GM19452 (cell line): ENCODE data around the gene CCDC50.

Experiments used
- ATAC-seq: cut with Tn5 transposase; IDR thresholded peaks from one replicate; pipeline ENCODE4 v1.9.1; 2021; ENCODE audit not compliant: unreplicated experiment

The CCDC50 gene

GRCh38 chr3:191345334-191345733 lies 16.1 kb downstream of the CCDC50 start:
- no peak for ATAC-seq

DNA sequence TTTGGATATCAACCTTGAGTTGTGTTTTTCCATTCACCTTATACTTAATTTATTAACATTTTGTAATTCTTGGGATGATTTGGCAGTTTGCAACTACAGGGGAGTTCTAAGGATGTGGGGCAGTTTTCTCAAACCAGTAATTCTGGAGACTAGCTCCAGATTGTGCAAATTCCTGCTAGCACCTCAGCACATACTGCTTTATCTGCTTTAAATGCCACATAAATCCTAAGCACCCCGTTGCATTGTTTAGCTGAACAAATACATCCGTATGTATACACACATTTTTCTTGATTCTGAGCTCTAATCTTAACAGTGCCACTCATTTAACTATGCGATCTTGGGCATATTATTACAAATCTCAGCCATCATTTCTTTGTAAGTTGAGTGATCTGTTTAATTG lies 18.0 kb downstream of the CCDC50 start:
- ATAC-seq, result no peak

GRCh38 chr3:191348098-191348497 lies 18.9 kb downstream of the CCDC50 start:
- no peak for ATAC-seq

- ATAC-seq, result no peak
These were observed 21.3 kb downstream of the CCDC50 start for GRCh38 chr3:191350396-191351090.

- no peak for ATAC-seq
These were observed 22.8 kb downstream of the CCDC50 start for GRCh38 chr3:191352014-191352413.

DNA sequence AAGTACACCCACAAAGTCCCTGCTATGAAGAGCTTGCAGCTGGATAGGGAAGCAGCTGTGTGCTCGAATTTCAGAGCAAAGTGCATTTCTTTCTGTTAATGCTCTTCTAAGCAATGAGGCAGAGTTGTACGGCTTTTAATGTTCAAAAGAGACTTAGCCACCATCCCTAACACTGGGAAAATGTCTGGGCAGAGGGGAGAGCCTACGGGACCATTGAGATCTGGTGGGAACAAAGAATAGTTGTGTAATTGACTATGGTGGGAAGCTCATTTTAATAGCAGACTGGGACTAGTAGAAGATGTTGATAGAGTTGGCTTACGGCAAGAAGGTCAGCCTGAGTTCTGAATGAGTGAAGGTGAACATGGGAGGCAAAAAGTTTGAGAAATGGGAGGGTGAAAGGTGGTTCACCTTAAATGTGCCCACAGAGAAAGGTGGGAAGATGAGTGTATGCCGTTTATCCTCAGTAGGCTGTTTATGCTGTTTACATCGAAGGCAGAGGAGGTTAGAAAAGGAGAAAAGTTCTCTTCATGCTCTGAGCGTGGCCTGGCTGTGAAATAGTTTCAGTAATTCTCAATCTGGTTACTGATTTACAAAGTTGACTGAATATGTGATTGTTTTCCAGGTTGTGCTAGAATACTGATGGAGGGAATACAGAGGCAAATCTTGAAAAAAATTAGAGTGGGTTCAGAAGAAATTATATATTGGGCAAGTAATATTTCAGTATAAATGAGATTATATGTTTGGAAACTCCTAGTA lies 24.0 kb downstream of the CCDC50 start:
- peak; percentile 54 for ATAC-seq

DNA sequence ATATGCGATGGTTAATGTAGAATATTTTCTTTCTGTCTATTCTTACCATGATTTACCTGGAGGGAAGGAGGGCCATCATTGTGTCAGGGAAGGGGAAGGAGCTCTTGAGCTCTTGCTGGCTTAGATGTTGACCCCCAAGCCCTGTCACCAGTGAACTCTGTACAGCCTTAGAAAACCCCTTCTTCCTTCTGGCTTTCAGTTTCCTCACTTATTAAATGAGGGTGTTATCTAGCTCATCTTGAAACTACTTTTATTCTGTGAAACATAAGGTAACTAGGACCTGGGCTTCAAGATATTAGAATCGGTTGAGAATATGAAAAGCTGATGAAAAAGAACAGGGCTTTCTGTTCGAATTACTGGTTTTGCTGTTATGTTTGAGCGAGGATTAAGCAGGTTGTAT lies 26.2 kb downstream of the CCDC50 start:
- ATAC-seq, result peak; percentile 72

GRCh38 chr3:191356631-191357439 lies 27.6 kb downstream of the CCDC50 start:
- no peak for ATAC-seq

DNA sequence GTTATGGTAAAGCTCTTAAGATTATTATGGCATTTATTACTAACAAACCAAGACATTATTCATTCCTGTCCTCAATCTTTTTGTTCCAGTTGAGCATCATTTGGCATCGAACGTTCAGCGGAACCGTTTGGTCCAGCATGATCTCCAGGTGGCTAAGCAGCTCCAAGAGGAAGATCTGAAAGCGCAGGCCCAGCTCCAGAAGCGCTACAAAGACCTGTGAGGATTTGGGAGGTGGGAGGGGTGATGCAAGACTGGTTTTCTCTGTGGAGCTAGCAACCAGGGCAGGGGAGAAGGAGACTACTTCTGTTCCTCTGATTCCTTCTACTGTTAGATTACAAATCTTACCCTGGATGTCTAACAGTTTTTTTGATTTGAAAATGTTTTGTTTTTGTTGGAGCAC lies 28.7 kb downstream of the CCDC50 start:
- ATAC-seq, result no peak

GRCh38 chr3:191358929-191359328 lies 29.7 kb downstream of the CCDC50 start:
- no peak for ATAC-seq

DNA sequence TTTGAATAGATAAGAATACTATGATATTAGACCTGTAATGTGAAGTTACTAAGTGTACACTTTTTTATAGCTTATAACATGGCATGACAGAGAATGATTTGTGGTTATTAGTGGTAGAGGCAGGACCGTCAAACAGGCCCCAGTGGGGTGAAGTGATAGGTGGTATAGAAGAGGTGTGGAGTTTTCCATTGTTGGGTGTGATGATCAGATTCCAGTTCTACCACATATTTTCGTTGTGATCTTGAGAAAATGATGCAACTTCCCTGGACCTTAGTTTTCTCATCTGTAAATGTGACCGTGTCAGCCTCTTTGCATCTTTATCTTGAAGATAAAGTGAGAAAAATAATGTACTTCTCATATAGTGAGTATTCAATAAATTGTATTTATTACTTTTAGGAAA lies 31.4 kb downstream of the CCDC50 start:
- ATAC-seq, result no peak

DNA sequence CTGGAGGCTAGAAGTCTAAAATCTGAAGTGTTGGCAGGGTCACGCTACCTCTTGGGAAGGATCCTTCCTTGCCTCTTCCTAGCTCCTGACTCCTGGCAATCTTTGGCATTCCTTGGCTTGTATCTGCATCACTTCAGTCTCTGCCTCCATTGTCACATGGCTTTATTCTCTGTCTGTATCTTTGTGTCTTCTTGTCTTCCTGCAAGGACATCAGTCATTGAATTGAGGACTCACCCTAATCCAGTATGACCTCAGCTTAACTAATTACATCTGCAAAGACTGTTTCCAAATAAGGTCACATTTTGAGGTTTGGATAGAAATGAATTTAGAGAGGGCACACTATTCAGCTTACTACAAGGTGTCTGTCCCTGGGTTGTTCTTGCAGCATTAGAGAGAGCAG lies 32.3 kb downstream of the CCDC50 start:
- ATAC-seq, result no peak

- no peak for ATAC-seq
These were observed 32.8 kb downstream of the CCDC50 start for GRCh38 chr3:191362037-191362436.

DNA sequence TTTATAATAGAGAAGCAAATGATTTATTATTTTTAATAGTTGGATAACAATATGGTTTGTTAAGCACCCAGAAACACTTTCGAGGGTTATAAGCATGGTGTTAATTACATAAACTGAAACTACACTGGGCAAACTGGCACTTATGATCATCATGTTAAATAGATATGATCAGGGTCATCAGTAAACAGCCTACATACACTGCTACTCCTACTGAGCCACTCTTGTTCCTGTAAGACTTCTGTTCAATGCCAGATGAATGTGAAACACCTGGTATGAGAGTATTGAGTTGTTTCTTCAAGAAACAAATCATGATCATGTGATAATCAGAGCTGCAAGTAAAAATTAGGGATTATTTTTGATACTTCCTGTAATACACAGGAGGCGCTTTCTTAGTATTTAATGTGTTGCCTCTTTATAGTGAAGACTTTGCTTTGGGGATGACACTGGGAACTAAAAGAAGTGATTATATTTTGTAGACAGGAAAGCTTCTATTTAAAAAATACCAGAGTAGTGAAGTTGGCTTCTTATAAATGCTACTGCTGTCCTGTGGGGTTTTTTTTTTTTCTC lies 33.4 kb downstream of the CCDC50 start:
- ATAC-seq, result no peak

GRCh38 chr3:191363221-191363620 lies 34.0 kb downstream of the CCDC50 start:
- no peak for ATAC-seq

GRCh38 chr3:191366675-191367074 lies 37.5 kb downstream of the CCDC50 start:
- no peak for ATAC-seq

- ATAC-seq, result no peak
These were observed 39.8 kb downstream of the CCDC50 start for GRCh38 chr3:191368755-191369615.

DNA sequence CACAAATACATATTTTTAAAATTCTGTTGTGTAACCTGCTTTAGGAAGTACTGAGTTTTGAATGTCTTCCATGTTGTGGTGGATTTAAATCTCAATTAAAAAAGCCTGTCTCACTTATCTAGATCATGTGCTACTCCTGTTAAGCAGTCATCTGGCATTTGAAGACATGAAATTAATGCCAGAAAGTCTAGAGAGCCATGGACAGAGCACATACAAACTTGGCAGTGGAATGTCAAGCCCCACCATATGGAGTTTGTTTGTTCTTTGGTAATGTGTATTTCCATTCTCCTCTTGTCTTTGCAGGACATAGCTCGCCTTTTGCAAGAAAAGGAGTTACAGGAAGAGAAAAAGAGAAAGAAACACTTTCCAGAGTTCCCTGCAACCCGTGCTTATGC lies 40.4 kb downstream of the CCDC50 start:
- ATAC-seq, result no peak

DNA sequence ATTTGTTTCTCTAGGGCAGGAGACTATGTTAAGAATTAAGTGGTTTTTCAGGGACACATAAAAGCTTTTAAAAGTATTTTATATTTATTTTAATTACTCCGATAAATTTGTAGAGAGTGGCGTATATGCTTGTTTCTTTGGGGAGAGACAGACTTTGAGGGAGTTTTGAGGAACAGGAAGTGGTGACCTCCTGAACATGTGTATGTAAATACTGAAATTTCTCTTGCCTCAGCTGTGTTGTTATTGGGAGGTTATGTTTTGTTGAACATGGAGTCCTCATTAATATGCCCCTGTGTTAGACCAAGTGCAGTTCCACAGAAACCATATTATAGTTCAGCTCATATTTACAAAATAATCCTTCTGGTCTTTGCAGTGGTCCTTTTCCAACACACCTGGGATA lies 42.9 kb downstream of the CCDC50 start:
- no peak for ATAC-seq

- no peak for ATAC-seq
These were observed 44.1 kb downstream of the CCDC50 start for GRCh38 chr3:191373327-191373726.
